Forelimb muscle (tissue), 1 donor: ENCODE data around the gene ID1. TPM values are rescaled to one million over a fixed set of nuclear protein-coding genes. Genes with fewer than 3 reads are reported as not detected.
"Not testable (repeated sequence)": the region's sequence is repeated elsewhere in the genome, so short reads cannot be mapped to it uniquely, and the experiment has no call there.

ENCODE experiments used
- DNase-seq: peaks from one replicate; pipeline ENCODE4 v3.0.0-alpha.2; 2013; ENCODE audit warnings: low read depth
- polyA plus RNA-seq: library from polyadenylated mRNA; unstranded; fragments of 120-200 nt; gene quantifications from one replicate; pipeline ENCODE4 v1.2.1, GENCODE V29; 2013; ENCODE audit not compliant: insufficient read length

ID1 gene
- polyA plus RNA-seq, 1 donor: 16.6 TPM

DNA sequence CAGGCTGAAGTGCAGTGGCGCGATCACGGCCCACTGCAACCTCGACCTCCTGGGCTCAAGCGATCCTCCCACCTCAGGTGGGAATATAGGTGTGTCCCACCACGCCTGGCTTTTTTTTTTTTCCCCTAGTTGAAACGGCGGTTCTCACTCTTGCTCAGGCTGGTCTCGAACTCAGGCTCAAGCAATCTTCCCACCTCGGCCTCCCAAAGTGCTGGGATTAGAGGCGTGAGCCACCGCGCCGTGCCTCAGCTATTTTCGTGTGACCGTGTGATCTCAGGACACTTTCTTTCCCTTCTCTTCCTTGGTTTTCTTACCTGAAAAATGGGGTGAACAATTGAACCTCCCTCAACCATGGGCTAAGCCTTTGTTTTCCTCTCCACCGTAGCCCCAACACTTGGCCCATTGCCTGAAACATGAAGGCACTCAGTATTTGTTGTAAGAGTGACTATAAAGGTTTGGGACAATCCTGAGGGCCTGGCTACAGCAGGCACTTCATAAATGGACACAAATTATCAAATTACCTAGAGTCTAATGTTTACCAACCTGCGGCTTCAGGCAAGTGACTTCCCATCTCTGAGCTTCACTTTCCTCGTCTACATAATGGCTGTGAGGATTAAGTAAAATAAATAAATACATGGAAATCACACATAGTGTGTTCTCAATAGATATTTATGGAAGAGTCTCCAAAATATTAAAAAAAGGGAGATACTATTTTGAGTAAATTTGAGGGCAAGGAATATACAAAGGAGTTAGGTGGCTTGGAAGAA, 31.4 kb upstream of the ID1 start:
- DNase-seq: no peak

GRCh38 chr20:31574986-31575385, 30.1 kb upstream of the ID1 start:
- not testable (repeated sequence) for DNase-seq

DNA sequence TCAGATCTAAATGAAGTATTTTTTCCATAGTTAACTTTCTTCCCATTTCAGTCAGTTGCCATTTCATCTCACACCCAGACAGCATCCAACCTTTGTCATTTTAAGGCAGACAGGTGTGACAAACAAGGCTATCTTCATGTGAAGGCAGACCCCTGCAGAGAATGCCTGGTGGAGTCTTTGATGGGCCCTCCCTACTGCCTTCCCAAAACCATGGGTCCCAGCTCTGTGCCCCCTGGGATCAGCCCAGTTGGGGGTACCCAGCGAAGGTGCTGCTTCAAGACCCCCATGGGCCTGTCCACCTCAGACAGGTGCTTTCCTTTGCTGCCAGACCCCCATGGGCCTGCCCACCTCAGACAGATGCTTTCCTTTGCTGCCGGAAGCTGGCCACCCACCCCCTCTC, 28.3 kb upstream of the ID1 start:
- DNase-seq: no peak

- no peak for DNase-seq
Observed at GRCh38 chr20:31577194-31577593, 27.9 kb upstream of the ID1 start.

- no peak for DNase-seq
Observed at GRCh38 chr20:31578448-31579138, 26.5 kb upstream of the ID1 start.

DNA sequence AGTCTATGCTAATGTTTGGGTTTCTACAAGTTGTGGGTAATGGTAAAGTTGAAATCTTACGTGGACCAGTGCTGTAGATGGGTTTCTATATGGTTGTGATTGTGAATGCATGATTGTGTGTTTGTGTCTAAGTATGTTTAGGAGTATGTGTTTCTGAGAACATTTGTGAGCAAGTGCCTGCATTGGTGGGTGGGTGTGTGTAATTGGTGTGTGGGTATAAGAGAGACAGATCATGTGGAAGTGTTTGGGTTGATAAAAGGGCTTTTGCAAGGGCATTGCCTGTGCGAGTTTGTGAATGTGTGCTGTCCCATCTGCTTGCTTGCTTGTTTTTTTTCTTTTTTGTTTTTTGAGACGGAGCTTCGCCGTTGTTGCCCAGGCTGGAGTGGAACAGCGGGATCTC, 25.8 kb upstream of the ID1 start:
- DNase-seq: no peak

DNA sequence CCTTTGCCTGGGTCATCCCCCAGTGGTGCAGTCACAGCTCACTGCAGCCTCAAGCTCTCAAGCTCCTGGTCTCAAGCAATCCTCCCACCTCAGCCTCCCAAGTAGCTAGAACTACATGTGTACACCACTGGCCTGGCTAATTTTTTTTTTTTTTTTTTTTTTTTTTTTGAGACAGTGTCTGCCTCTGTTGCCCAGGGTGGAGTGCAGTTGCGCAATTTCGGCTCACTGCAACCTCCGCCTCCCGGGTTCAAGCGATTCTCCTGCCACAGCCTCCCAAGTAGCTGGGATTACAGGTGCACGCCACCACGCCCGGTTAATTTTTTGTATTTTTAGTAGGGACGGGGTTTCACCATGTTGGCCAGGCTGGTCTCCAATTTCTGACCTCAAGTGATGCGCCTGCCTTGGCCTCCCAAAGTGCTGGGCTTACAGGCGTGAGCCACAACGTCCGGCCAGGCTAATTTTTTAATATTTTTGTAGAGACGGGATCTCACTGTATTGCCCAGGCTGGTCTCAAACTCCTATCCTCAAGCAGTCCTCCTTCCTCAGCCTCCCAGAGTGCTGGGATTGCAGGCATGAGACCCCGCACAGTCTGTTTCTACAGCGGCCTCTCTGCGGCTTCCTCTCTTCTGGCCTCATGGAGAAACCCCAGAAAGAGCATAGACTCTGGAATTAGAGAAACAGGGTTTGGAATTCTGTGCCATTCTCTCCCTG, 25.0 kb upstream of the ID1 start:
- DNase-seq: not testable (repeated sequence)

DNA sequence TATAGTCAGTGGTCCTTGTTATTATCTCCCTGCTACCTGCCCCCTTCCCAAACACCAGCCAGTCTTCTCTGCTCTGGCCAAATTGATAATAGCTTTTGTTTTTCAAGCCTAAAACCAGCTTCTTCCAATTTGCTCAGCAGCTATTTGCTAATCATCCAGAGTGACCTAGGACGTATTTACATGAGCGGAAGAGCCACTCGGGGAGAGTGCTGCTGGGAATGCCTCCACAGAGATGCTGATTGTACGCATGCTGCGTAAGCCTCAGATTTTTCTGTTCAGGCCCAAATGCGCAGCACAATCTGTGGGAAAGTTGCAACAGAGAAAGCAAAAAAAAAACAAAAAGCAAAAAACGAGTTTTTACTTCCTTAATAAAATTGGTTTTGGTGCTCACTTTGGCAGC, 24.4 kb upstream of the ID1 start:
- DNase-seq: no peak

GRCh38 chr20:31581391-31581790, 23.7 kb upstream of the ID1 start:
- no peak for DNase-seq

- no peak for DNase-seq
Observed at GRCh38 chr20:31587545-31588389, 17.3 kb upstream of the ID1 start.

DNA sequence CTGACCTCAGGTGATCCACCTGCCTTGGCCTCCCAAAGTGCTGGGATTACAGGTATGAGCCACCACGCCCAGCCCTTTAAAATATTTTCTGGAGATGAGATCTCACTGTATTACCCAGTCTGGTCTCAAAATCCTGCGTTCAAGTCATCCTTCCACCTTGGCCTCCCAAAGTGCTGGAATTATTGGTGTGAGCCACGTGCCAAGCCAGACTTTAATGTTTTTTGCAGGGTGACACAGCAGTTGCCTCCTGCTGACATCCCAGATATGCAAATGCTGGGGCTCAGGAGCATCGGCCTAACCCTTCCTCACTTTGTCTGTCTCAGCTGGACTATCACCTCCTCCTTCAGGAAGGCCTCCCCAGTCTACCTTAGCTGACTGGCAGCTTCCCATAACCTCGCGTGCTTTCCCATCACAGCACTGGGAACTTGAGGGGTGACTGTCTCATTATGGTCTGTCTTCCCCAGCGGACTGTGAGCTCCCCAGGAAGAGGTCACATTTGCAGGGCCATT, 14.3 kb upstream of the ID1 start:
- DNase-seq: no peak

GRCh38 chr20:31593221-31594001, 11.7 kb upstream of the ID1 start:
- no peak for DNase-seq

DNA sequence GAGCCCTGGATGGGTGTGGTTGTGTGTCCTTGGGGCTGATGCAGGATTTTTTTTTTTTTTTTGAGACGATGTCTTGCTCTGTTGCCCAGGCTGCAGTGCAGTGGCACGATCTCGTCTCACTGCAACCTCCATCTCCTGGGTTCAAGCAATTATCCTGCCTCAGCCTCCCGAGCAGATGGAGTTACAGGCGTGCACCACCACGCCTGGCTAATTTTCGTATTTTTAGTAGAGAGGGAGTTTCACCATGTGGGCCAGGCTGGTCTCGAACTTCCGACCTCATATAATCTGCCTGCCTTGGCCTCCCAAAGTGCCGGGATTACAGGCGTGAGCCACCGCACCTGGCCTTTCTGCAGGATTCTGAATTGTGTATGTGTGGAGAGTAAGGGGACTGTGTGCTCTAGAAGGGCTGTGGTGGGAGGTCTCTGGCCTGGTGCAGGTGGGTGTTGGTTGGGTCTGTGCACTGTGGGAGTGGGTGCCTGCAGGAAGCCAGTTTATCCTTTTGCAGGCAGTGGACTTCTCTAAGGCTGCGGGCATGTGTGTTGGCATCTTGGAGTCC, 11.0 kb upstream of the ID1 start:
- no peak for DNase-seq

DNA sequence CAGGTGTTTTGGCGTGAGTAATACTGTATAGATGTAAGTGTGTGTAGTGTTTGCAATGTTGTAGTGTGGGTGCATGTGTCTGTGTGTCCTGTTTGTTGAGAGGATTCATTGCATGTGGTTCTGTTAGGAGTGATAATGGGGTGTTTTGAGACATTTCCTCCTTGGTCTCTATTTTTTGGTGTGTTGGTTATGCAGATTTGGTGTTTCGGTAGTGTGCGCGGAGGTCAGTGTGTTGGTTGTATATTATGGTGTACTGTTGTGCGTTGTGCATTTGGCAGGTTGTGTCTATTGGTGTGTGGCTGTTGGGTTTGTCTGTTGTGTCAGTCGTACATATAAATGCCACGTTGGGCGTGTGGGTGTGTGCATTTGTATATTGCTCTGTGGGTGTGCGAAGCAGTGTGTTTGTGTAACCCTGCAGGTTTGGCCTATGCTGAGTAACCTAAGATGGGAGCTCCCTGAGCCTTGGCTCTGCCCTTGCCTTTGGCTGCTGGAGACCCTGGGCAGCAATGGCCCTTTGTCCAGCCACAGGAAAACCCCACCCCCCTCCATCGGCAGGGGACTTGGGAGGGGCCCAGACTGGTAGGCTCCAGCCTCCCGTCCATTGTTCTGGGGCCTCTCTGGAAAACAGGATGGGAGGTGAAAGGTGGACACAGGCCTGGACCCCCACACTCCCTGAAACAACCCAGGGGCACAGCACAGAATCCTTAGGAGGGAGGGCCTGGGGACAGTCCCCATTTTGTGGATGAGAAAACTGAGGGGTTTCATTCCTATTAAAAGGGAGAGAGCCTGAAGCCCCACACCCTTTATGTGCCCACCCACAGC, 10.3 kb upstream of the ID1 start:
- DNase-seq: no peak

DNA sequence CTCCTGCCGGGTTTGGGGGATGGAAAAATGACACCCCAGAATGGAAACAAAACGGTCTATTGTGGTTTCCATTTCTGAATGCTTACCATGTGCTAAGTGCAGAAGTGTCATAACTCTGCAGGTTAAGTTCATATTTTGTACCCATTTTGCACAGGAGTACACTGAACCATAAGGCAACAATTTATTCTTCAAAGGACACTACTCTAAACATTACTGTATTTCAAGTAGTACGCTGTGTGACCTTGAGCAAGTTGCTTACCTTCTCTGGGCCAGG, 9.8 kb upstream of the ID1 start:
- DNase-seq: no peak

GRCh38 chr20:31595654-31596411, 9.3 kb upstream of the ID1 start:
- DNase-seq: no peak

DNA sequence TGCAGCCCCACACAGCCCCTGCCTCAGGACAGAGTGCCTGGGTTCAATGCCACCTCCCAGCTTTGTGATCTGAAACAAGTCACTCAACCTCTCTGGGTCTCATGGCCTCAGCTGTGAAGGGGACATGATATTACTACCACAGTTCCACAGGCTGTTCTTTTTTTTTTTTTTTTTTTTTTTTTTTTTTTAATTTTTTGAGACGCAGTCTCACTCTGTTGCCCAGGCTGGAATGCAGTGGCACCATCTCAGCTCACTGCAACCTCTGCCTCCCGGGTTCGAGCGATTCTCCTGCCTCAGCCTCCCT, 8.7 kb upstream of the ID1 start:
- not testable (repeated sequence) for DNase-seq

DNA sequence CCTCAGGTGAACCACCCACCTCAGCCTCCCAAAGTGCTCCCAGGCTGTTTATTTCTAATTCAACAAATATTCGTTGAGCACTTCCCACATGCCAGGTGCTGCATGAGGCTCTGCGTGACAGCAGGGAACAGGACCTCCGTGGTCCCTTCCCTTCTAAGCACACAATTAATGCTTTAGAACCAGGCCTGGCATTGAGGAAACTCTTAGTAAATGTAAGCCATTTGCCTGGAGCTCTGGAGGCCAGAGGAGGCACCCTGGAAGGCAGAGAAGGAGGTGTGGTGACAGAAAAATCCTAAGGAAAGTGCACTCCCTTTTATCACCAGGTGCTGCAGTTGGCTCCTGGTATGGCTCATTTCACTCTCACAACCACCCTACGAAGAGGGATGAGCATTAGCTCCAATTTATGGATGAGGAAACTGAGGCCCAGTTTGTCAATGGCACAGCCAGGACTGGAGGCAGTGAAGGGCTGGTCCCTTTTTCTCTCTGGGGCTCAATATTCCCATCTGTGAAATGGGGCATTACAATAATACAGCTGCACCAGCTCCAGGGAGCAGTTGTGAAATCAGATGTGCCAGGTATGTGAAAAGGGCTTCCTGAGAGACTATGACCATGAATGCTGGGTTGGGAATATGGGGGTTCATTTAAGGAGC, 8.1 kb upstream of the ID1 start:
- DNase-seq: no peak

DNA sequence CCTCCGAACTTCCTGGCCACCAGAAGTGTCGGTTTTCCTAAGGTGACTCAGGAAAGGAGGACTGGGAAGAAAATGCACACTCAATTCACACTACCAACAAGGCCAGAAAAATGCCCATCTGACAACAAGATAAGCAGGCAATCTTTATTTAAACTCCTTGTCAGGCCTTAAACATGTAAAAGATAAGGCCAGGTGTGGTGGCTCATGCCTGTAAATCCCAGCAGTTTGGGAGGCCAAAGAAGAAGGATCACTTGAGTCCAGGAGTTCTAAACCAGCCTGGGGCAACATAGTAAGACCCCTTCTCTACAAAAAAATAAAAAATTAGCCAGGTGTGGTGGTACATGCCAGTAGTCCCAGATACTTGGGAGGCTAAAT, 7.6 kb upstream of the ID1 start:
- DNase-seq: no peak
